Coronary artery (tissue), 2 donors: Measurements from ENCODE around the gene CDON.
"Not testable (repeated sequence)": the region's sequence is repeated elsewhere in the genome, so short reads cannot be mapped to it uniquely, and the experiment has no call there.

Source experiments
- DNase-seq: peaks from one replicate; pipeline ENCODE4 v3.0.0-alpha.2; 2017; ENCODE audit warnings: low spot score
- H3K27ac ChIP-seq, 2 donors: fragments of 200-600 bp; sonication (generic); one replicate each; pipeline ENCODE4 v1.5.1; 2016 to 2019
- H3K4me3 ChIP-seq: fragments of 200-600 bp; sonication (generic); 2 replicates; pipeline ENCODE4 v1.5.1; 2016; ENCODE audit warnings: mild to moderate bottlenecking, moderate library complexity
- TF ChIP-seq, protein P1 (sequence below): fragments of 200-600 bp; sonication (generic); IDR thresholded peaks from one replicate; pipeline ENCODE4 v1.5.1; 2019; ENCODE audit warnings: antibody characterized with exemption

Gene CDON

DNA sequence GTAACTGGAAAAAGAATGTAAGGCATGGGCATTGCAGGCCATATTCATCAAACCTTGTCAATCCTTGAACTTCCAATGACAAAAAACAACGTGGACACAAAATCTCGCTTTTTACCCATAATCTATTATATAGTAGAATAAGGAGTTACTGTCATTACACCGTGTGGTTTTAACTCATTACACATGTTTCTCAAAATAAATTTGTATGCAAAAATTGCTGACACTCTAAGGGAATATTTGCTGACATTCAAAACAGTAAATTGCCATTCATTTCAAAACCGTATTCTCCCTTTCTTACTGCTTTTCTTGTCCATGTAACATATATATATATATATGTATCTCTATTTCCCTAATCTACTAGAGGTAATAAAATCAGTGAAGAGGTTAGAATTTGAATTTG, 33.4 kb downstream of the CDON start:
- H3K4me3 ChIP-seq: no peak overlapping the region
- H3K27ac ChIP-seq: no peak overlapping the region
- no peak for DNase-seq
- TF ChIP-seq, protein P1, sequence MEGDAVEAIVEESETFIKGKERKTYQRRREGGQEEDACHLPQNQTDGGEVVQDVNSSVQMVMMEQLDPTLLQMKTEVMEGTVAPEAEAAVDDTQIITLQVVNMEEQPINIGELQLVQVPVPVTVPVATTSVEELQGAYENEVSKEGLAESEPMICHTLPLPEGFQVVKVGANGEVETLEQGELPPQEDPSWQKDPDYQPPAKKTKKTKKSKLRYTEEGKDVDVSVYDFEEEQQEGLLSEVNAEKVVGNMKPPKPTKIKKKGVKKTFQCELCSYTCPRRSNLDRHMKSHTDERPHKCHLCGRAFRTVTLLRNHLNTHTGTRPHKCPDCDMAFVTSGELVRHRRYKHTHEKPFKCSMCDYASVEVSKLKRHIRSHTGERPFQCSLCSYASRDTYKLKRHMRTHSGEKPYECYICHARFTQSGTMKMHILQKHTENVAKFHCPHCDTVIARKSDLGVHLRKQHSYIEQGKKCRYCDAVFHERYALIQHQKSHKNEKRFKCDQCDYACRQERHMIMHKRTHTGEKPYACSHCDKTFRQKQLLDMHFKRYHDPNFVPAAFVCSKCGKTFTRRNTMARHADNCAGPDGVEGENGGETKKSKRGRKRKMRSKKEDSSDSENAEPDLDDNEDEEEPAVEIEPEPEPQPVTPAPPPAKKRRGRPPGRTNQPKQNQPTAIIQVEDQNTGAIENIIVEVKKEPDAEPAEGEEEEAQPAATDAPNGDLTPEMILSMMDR: no peak

DNA sequence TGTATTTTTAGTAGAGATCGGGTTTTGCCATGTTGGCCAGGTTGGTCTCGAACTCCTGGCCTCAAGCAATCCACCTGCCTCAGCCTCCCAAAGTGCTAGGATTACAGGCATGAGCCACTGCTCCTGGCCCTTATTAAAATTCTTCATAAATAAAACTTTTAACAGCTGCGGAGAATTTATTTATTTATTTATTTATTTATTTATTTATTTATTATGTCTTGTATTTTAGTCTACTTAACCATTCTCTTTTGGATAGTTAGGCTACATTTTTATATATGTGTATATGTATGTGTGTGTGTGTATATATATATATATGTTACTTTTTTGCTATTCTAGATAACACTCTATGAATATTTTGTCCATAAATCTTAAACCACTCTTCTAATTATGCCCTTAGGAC, 34.1 kb downstream of the CDON start:
- not testable (repeated sequence) for DNase-seq, H3K27ac ChIP-seq

DNA sequence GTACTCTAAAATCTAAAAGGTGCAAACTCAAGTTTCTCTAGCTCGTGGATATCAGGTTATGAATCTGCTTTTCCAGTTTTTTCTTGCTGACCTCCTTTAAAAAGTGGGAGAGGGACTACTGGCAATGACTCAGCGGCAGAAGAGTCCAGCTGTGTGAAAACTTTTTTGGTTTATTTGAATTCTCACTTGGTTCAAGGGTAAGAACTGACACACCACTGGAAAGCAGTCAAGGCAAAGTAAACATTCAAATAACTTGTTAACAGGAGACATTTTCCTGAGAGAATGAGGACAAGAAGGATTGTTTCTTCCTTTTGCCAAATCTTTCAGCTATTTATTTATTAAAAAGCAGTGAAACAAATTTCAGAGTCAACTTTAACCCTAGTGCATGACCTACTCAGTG, 36.1 kb downstream of the CDON start:
- no peak overlapping the region for H3K4me3 ChIP-seq
- H3K27ac ChIP-seq: no peak overlapping the region
- TF ChIP-seq, protein P1: no peak
- DNase-seq: no peak

More for the DNA sequence above, 34.1 kb downstream of the CDON start:
- not testable (repeated sequence) for H3K4me3 ChIP-seq

DNA sequence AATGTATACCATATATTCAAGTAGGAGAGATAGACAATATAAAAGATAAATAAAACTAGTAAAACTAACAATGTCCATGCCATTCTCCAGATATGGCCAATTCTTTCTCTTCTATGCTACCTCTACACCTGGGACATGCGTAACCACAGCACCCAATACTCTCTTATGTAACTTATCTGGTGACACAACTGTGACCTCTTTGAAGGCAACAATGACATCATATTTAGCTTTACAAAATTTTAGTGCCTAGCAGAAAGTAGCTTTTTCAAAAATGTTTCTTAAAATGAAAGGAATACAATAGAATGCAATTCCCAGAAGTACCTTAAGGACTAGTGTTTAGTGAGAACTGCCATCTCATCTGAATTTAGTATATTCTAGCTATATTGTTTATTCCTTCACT, 36.8 kb downstream of the CDON start:
- Histone ChIP-seq H3K4me3 (no peak overlapping the region), H3K27ac (no peak overlapping the region)
- TF ChIP-seq, protein P1: no peak
- no peak for DNase-seq

DNA sequence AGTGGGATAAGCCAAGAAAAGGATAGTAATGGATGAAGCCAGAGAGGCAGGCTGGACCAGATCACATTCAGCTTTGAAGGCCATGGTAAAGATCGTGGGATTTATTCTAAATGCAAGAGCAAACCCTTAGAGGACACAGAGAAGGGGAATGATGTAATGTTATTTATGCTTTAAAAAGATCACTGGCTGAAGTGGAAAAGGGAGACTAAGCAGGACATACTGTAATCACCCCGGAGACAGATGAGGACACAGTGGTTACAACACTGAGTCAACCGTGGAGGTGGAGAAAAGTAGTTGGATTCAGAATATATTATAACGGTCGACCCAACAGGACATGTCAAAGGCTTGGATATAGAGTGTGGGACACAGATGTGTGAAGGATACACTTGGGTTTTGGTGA, 38.5 kb downstream of the CDON start:
- DNase-seq: no peak

DNA sequence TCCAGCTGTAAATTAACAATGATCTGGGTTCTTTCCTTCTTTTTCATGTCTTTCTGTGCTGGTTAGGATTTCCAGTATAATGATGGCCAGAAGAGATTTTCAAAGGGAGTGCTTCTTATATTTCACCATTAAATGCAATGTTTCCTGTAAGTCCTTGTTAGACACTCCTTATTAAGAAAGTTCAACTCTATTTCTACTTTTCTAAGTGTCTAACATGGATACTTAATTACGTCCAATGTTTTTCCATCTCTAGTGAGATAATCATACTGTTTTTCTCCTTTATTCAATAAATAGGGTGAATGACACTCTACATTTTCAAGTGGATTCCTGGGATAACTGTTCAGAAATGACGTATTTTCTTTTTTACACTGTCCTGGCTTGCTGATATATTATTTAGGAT, 49.8 kb downstream of the CDON start:
- no peak overlapping the region for H3K27ac ChIP-seq
- TF ChIP-seq, protein P1: no peak
- no peak overlapping the region for H3K4me3 ChIP-seq
- no peak for DNase-seq

More for the DNA sequence above, 38.5 kb downstream of the CDON start:
- Histone ChIP-seq H3K27ac (peak overlapping the region in 1 of 2 donors; percentile 66), H3K4me3 (no peak overlapping the region)
- TF ChIP-seq, protein P1: no peak

DNA sequence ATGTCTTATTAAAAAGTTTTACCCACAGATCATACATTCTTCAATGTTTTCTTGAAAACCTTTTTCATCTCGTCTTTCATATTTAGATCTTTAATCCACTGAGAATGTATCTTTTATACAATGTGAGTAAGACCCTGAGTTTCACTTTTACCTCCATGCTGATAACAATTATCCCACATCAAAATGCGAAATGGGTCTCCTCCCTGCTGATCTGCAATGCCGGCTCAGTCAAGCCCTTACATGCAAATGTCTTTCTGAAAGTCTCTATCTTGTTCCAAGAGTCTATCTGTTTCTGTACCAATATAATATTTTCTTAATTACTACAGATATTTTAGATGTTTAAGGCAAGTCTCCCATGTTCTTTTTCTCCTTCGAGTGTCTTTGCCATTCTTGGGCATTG, 50.9 kb downstream of the CDON start:
- Histone ChIP-seq H3K27ac (no peak overlapping the region), H3K4me3 (no peak overlapping the region)
- TF ChIP-seq, protein P1: no peak
- DNase-seq: no peak

DNA sequence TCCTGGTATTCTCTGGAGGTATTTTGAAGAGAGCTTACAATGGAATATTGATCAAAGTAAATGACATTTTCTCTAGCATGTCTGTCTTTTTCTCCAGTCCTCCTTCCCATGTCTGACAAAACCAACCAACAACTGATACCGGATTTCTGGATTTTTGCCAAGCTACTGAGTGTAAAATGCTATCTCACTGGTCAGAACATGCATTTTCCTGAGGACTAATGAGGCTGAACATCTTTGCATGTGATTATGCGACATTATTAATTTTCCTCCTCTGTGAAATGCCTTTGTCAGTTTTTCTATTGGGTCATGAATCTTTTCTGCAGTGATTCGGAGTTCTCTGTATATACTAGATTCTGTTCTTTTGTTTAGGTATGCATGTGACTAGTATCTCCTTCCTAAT, 51.4 kb downstream of the CDON start:
- TF ChIP-seq, protein P1: no peak
- no peak overlapping the region for H3K27ac ChIP-seq
- no peak for DNase-seq
- no peak overlapping the region for H3K4me3 ChIP-seq
